ENCODE data around the gene PTPN11.
A peak's percentile ranks its signal among the peaks of the same experiment; 100 is the strongest.

Gene PTPN11

DNA sequence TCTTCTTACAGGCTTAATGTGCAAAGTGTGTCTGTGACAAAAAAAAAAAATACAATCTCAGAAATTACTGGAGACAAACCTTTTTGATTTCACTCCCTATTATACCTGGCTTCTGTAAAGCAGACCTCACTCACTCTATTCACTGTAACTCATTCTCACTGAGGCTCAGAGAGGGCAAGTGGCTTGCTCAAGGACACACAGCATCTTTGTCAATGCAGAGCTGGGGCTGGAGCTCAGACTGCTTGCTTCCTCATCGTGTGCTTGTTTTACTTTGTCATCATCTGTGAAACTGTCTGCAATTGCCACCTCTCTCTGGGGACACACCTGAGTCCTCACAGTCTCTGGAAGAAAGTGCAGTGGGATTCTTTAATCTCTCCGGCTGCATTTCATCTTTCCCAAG is 120.0 kb downstream of the PTPN11 start:
- no peak for DNase-seq

DNA sequence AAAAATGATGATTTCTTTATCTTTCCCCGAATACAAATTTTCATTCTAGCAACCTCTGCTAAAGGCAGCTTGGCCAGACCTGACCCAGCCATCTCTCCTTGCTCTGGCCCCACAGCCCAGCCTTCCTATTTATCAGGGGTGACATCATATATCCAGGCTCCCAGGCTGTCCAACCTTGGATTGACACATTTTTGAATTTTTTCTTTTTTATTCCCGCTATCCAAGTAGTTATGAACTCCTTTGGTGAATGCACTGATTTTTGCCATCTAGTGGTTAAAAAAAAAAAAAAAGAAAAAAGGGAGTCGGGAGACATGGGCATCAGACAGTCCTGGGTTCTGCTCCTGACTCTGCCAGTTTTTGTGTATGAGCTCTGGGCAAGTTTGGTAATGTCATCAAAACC is 120.5 kb downstream of the PTPN11 start:
- DNase-seq: no peak

- DNase-seq: no peak
Measured at GRCh38 chr12:112540021-112540420, 121.3 kb downstream of the PTPN11 start.

DNA sequence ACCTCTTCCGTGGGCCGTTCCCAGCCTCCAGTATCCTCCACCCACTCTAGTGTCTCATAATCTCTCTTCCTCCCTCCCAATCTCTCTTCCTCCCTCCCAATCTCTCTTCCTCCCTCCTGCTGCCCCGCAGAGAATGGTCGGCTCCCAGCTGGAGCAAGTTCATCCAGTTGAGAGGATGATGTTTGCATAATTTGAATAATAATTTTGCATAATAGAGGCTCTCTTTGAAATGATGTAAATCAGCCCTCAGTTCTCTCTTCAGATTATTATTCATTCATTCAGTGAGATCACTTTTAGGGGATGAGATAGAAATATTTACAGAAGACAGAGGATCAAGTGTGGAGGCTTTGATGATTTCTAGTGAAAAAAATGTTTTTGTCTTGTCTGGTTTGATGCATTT is 125.0 kb downstream of the PTPN11 start:
- DNase-seq: peak in 28 of 56 donors; percentile 1 to 61 (median 22)

- no peak for DNase-seq
Measured at GRCh38 chr12:112546339-112546738, 127.6 kb downstream of the PTPN11 start.

GRCh38 chr12:112546996-112547395 is 128.2 kb downstream of the PTPN11 start:
- DNase-seq: no peak

DNA sequence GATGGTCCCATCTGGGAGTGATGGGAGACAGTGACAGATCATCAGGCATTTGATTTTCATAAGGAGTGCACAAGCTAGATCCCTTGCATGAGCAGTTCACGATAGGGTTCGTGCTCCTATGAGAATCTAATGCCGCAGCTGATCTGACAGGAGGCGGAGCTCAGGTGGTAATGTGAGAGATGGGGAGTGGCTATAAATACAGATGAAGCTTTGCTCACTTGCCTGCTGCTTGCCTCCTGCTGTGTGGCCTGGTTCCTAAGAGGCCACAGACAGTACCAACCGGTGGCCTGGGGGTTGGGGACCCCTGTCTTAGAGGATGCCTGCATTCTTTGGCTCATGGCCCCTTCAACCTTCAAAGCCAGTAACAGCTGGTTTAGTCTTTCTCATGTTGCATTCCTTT is 130.3 kb downstream of the PTPN11 start:
- DNase-seq: no peak

- no peak for DNase-seq
Measured at GRCh38 chr12:112551681-112552080, 132.9 kb downstream of the PTPN11 start.

- DNase-seq: no peak
Measured at GRCh38 chr12:112555621-112556233, 137.0 kb downstream of the PTPN11 start.

- peak in 20 of 56 donors; percentile 3 to 41 (median 12) for DNase-seq
Measured at GRCh38 chr12:112557951-112558630, 139.3 kb downstream of the PTPN11 start.
